CD4-positive, alpha-beta T cell treated with Interleukin-17A for 1 hour (primary cell): ENCODE measurements around the gene ADARB2.
"Not testable (repeated sequence)": the region's sequence is repeated elsewhere in the genome, so short reads cannot be mapped to it uniquely, and the experiment has no call there.

Experiments
- DNase-seq: peaks from one replicate; pipeline ENCODE4 v3.0.0-alpha.2; 2020

The ADARB2 gene

DNA sequence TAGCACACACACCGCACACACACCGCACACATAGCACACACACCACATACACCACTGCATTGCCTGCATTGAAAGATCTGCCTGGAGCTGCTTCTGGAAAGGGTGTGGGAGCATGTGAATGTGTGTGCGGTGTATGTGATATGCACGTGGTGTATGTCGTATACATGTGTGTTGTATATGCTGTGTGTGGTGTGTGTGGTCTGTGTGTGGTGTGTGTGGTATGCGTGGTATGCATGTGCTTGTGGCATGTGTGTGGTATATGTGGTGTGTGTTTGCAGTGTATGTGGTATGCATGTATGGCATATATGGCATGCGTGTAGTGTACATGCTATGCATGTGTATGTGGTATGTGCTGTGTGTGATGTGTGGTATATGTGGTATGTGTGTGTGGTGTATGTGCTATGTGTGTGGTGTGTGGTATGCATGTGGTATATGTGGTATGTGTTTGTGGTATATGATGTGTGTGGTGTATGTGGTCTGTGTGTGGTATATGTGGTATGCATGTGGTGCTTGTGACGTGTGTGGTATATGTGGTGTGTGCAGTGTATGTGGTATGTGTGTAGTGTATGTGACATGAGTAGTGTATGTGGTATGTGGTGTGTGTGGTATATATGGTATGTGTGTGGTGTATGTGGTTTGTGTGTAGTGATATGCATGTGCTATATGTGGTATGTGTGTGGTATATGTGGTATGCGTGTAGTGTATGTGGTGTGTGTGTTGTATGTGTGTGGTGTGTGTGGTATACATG lies 505.0 kb downstream of the ADARB2 start:
- DNase-seq: no peak

DNA sequence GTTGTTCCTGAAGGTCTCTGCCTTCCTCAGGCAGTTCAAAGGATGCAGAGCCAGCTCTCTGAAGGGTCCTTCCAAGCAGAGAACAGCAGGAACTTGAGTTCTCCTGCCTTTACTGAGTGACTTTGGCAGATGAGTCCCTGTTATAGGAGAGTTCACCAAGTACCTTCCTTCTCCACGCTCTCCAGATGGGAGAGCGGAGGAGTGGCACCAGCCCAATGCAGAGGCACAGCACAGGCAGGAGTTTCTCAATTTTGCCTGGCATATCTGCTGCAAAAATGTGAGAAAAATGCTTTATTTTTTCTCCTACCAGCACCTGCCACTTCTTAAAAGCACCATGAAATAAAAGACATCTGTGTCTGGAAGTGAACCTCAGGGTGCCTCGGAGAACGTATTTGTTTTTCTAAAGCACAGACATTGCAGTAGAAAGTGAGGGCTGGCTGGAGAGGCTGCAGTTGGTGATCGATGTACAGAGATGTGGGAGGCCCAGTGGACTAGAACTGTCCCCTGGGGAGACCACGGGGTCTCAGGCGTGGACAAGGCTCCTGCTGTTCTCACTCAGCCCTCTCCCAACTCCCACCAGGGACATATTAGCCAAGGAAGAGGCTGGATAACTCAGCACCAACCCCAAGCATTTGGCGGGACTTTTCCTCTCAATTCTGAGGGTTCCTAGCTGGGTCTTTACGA lies 506.6 kb downstream of the ADARB2 start:
- no peak for DNase-seq

DNA sequence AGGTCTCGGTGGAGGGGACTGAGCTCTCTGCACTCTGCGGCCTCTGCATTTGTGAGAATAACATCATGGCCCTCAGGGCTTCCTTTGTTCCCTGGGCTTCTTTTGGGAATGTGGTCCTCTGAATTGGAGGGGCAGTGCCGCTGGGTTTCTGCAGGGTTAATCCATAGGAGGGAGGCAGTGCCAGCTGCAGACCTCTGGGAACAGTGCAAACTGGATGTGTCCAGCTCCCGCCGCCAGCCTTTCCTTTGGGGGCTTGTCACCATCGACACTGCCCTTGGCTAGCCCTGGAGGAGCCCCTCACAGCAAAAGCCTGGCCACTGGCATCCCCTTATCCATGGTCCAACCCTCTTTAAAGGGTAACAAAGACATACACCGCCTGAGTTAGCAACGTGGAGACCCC lies 507.2 kb downstream of the ADARB2 start:
- DNase-seq: no peak

DNA sequence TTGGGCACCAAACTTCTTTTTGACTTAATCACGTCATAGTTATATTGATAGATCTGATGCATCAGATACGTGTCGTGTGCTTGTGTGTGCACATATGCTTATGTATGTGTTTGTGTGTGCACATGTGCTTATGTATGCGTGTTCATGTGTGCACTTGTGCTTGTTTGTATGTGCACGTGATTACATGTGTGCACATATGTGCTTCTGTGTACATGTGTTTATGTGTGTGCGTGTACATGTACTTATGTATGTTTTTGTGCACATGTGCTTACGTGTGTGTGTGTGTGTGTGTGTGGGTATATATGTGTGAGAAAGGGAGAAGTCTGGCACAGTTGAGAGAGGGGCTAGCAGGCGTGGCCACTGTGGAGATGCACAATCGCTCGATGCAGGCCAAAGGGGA lies 507.8 kb downstream of the ADARB2 start:
- DNase-seq: no peak

DNA sequence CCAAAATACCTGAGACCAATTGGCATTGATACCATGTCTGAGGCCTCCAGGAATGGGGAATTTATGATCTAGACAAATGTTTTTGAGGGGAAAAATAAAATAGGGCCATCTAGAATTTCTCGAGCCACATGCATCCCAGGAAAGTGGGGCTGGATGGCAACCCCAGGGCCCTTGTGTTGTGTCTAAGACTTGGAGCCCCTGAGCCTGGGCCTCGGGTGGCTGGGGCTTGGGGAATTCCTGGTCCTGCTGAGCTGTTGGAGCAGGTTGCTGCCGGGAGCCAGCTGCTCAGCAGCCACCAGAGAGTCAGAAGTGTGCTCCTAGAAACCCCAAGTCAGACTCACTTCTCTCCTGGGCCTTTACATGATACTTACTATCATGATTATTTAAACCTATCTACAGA lies 508.2 kb downstream of the ADARB2 start:
- no peak for DNase-seq

DNA sequence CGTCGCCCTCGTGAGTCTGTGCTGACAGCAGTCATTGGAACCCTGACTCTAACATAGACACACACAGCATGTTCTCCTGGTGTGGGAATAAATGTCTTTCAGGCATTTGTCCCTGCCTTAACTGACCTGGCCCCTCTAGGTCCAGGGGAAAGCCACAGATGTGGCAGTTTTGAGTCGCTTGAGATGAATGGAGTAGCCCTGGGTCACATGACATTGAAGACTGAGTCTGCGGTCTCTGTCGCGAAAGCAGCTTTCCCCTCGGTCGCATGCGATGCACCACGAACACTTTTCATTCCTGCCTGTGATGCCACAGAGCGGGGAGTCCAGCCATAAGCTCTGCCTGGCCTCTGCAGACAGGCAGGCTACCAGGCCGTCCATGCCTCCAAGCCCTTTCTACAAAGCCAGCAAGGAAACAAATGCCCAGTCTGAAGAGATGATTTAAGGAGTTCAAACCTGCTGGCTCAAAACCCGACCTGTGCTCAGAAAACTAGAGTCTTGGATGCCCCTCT lies 508.8 kb downstream of the ADARB2 start:
- no peak for DNase-seq

DNA sequence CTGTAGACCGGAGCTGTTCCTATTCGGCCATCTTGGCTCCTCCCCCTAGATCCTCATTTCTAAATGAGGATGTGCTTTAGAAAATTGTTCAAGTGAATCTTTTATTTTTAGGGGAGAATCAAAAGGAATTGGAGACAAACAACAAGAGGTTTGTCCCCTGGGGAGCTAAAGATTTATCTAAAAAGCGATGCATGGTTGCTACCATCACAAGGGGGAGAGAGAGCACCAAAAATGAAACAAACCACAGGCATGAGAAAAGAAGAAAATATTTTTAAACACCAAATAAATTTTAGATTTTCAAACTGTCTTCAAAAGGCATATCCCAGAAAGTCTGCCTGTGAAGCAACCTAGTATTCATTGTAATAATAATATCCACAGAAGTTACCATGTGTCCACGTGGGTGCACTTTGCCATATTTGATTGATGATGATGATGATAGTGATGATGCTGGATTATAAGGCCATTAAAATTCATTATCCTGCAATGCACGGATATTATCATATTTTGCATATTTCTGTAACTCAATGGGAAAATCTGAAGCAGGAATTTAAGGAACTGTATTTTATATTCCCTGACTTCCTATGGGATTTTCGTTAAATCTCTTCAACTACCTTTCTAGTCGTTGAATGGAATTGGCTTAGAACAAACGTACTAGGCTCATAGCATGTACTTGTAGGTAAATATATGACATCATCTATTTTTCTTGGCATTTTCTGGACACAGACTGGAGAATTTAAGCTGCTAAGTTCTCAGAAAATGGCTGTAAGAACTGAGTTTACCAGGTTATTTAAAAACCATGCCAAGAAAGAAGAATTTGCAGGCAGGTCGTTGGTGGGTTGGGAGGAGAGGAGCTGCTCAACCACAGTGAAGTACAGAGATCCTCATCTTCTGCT lies 509.6 kb downstream of the ADARB2 start:
- no peak for DNase-seq

DNA sequence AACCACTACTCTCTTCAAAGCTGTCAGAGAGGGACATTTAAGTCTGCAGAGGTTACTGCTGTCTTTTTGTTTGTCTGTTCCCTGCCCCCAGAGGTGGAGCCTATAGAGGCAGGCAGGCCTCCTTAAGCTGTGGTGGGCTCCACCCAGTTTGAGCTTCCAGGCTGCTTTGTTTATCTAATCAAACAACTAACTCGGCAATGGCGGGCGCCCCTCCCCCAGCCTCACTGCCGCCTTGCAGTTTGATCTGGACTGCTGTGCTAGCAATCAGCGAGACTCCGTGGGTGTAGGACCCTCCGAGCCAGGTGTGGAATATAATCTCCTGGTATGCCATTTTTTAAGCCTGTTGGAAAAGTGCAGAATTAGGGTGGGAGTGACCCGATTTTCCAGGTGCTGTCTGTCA lies 510.4 kb downstream of the ADARB2 start:
- not testable (repeated sequence) for DNase-seq

DNA sequence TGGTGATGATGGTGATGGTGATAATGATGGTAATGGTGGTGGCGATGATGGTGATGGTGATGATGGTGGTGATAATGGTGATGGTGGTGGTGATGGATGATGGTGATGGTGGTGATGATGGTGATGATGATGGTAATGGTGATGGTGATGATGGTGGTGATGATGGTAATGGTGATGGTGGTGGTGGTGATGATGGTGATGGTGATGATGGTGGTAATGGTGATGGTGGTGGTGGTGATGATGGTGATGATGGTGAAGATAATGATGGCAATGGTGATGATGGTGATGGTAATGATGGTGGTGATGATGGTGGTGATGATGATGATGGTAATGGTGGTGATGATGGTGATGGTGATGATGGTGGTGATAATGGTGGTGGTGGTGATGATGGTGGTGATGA lies 517.5 kb downstream of the ADARB2 start:
- not testable (repeated sequence) for DNase-seq

DNA sequence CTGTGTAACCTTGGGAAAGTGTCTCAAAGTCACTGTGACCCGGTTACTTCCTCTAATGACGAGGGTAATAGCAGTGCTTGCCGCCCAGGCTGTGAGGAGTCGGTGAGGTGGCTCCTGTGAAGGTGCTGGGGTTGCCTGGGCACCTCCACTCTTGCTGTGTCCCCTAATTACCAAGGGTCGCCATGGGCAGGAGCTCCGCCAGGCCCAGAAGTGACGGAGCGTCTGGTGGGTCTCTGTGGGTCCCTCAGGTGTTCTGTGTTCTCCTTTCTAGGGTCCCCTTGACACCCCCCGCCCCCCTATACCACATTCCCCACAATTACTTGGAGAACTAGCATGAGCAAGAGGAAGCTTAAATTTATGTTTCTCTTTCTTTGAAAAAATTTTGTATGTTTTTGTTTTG lies 519.7 kb downstream of the ADARB2 start:
- DNase-seq: no peak

DNA sequence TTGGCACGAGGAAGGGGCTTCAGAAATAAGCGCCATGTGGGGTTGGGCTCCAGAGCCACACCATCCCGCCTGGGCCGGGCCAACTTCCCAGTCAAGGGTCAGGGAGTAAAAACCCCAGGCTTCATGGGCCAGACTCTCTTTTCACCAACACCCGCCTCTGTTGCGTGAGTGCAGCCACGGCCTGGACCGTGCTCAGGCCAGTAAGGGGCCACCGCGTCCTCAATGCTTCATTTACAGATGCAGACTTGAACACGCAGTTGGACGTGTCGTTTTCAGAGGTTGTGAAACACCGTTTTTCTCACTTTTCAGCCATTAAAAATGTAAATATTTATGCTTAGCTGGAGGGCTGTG lies 520.1 kb downstream of the ADARB2 start:
- no peak for DNase-seq

DNA sequence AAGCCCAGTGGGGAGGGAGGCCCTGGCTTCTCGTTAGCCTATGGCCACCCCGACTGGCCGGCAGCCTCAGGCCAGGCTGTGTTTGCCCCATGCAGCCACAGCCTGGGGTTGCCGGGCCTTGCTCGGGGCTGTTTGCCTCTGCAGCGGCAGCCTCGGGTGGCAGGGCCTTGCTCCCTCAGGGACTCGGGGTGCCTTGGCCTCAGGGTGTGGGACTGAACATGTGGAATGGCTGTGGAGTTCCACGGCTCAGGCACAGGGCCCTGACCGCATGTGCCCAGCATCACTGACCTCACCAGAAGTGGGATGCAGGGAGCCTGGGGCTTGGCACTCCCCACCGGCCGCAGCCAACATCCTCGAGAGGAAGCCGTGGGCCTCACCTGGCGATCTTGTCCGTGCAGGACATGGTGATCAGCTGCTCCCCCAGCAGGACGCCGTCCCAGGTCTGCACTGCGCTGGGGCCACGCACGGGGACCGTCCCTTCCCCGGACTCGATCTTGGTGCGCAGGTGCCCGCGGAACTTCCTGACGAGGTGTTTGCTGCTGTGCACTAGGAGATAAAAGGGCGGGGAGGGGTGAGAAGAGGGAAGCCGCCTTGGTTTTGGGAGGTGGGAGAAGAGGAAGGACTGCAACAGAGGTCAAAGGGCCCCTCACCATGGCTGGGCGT lies 520.6 kb downstream of the ADARB2 start:
- DNase-seq: no peak

DNA sequence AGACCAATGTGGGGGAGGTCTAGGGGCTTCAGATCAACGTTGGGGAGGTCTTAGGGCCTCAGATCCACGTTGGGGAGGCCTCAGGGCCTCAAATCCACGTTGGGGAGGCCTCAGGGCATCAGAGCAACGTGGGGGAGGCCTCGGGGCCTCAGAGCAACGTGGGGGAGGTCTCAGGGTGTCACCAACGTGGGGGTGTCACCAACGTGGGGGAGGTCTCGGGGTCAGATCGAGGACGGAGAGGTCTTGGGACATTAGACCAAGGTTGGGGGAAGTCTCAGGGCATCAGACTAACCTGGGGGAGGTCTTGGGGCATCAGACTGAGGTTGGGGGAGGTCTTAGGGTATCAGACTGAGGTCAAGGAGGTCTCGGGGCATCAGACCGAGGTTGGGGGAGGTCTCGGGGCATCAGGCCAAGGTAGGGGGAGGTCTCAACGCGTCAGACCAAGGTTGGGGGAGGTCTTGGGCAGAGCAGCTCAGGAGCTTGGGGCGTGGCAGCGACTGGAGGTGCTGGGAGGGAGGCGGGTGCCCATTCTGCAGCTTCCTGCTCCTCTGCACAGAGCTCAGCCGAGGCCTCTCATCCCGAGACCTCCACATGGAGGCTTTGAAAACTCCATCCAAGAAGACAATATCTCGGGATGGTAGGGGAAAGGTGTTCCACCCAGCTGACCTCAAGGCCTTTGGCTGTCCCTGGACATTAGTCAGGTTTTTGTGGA lies 521.3 kb downstream of the ADARB2 start:
- no peak for DNase-seq

DNA sequence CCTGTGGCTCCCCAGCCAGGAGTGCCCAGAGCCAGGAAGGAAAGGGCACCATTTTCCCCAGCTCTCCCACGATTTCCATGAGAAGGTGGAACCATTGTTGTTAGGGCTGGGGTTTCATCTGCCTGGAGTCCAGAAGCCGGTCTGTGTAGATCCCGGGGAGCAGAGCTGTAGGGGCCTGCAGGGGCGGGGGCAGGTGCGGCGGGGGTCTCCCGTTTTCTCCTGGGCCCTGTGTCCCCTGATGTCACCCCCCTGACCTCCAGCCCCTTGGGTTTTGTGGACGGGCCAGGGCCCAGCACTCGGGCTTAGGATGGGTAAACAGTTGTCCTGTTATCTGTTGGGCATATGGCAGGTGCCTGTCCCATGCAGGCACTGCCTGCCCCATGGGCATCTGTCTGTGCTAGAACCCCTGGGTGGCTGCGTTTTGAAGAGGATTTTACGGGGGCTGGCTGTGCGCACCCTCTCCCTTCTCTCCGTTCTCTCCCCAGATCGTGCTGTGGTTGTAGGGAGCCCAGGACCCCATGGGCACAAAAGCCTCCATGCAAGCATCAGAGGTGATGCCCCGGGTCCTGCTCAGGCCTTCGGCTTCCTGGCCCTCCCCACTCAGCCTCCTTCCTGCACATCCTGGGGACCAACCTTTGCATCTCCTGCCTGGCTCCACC lies 522.3 kb downstream of the ADARB2 start:
- no peak for DNase-seq

DNA sequence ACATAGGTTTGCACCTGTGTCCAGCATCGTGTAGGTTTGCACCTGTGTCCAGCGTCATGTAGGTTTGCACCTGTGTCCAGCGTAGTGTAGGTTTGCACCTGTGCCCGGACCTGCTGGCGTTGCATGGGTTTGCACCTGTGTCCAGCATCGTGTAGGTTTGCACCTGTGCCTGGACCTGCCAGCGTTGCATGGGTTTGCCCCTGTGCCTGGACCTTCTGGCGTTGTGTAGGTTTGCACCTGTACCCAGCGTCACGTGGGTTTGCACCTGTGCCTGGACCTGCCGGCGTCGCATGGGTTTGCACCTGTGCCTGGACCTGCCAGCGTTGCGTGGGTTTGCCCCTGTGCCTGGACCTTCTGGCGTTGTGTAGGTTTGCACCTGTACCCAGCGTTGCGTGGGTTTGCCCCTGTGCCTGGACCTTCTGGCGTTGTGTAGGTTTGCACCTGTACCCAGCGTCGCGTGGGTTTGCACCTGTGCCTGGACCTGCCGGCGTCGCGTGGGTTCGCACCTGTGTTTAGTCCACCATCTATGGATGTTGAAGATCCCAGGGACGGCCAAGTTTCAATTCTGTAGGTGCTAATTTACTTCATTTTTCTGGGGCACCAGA lies 523.2 kb downstream of the ADARB2 start:
- DNase-seq: no peak

DNA sequence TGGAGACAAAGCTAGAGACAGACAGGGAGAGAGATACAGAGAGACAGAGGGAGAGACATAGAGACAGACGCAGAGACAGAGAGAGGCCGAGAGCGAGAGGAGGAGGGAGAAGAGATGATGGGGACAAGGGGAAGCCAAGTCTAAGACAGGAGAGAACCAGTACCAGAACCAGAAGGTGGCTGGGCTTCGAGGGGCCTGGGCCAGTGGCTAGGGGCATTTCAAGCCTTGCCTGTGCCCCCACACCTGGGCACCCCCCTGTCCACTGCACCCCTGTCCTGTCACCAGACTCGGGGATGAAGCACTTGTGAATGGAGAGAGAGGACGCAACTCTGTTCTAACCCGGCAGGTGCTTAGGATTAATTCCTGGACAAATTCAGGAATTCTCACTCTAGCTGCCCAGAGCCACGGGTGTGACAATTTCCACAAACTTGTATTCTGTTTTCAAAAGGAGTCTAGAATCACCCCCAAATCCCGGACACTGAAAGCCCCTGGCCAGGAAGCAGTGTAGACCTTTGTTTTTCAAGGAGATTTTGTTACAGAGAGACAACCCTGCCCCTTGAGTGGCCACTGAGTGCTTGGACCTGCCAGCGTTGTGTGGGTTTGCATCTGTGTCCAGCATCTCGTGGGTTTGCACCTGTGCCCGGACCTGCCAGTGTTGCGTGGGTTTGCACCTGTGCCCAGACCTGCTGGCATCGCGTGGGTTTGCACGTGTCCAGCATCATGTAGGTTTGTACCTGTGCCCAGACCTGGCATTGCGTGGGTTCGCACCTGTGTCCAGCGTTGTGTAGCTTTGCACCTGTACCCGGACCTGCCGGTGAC lies 523.9 kb downstream of the ADARB2 start:
- no peak for DNase-seq

DNA sequence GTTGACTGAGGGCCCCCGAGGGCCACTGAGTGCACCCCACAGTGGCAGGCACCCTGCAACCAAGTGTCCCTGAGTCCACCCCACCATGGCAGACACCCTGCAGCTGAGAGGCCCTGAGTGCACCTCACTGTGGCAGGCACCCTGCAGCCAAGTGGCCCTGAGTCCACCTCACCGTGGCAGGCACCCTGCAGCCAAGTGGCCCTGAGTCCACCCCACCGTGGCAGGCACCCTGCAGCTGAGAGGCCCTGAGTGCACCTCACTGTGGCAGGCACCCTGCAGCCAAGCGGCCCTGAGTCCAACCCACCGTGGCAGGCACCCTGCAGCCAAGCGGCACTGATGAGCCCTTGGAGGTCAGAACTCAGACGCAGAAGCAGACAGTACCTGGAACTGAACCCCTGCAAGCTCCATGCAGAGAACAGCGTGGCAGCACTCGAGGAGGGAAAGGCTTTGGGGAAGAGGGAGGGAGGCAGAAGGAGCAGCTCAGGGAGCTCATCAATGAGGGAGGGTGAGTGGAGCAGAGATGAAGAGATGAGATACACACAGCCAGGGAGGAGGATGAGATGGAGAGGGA lies 524.7 kb downstream of the ADARB2 start:
- DNase-seq: no peak

DNA sequence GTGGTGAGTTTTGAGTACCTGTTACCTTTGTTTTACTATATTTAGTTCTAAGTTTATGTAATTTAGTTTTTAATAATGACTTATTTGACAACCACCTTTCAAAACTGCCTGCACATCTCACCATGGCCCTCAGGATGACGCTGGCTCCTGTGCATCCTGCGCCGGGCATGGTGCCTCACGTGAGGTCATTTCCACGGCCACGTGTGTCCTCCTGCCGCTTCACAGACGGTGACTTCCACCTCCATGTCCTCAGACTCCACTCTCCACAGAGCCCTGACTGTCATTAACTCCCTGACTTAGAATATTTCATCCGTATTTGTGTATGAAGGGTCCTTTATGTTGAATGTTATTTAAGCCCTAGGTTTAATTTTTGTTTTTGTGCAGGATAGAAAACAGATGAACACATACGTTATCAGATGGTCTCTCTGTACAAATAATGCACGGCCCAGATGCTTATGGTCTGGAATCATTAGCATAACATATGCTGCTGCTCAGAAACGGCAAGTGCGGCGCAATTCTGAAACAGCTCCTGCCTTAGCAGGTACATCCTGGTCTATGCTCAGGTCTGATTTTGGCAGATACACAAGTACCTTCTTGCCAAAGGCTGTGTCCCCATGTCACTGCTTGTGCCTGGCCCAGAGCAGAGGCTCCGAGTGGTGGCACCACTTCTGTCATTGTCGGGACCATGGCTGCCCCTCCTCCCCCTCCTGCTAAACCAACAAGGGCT lies 525.3 kb downstream of the ADARB2 start:
- no peak for DNase-seq

DNA sequence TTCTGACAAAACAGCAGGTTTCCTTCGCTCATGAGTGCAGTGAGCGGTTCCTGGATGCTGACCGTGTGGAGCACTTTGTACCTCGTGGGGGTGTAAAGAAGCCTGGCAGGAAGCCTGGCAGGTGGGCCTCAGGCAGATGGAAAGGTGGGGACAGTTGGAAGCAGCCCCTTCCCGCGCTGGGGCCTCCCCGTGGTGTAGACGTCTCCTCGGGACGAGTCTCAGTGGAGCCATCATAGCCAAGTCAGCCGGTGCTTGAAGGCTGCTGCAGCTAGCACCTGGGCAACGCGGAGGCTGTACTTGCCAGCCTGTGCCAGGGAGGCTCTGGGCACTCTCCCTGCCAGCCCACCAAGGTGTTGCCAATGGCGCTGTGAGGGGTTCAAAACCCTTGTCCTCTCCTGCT lies 526.7 kb downstream of the ADARB2 start:
- DNase-seq: no peak
